K562 (cell line): ENCODE measurements around the gene ZNF500. TPM values are rescaled to one million over a fixed set of nuclear protein-coding genes. Genes with fewer than 3 reads are reported as not detected.

Source experiments
- FOXM1 ChIP-seq, 2 experiments: fragments of 450-650 bp in 1 of 2; sonication (generic) in 1 of 2; formaldehyde crosslinking in 1 of 2; IDR thresholded peaks; 2 replicates each; pipeline versions ENCODE4 v1.6.1 to v1.9.0; 2017 to 2022; ENCODE audit warnings: low read depth in 2 of 2, mild to moderate bottlenecking in 2 of 2, missing genetic modification reagents in 1 of 2, moderate library complexity in 1 of 2
- HNRNPK ChIP-seq: fragments of 200-400 bp; formaldehyde crosslinking; IDR thresholded peaks from one replicate; pipeline ENCODE4 v1.6.1; 2018; ENCODE audit warnings: mild to moderate bottlenecking, low read depth, low read length; ENCODE audit not compliant: poor library complexity, severe bottlenecking
- HSF4 ChIP-seq: fragments of 250-450 bp; sonication (Bioruptor Pico); IDR thresholded peaks from 2 replicates; pipeline ENCODE4 v2.1.2; 2022; ENCODE audit warnings: mild to moderate bottlenecking, moderate library complexity, borderline replicate concordance
- MBD2 ChIP-seq: sonication (generic); IDR thresholded peaks from 2 replicates; pipeline ENCODE4 v1.6.1; 2016; ENCODE audit warnings: low read depth, borderline replicate concordance
- MCM3 ChIP-seq: fragments of 450-650 bp; IDR thresholded peaks from 2 replicates; pipeline ENCODE4 v1.6.1; 2016
- MEIS2 ChIP-seq: fragments of 450-650 bp; IDR thresholded peaks from 2 replicates; pipeline ENCODE4 v1.6.1; 2014; ENCODE audit warnings: mild to moderate bottlenecking; ENCODE audit not compliant: partially characterized antibody
- MIER1 ChIP-seq: fragments of 450-650 bp; IDR thresholded peaks from 2 replicates; pipeline ENCODE4 v1.6.1; 2016; ENCODE audit warnings: antibody characterized with exemption, mild to moderate bottlenecking, low read depth
- NFIX ChIP-seq: fragments of 250-450 bp; sonication (Bioruptor Pico); IDR thresholded peaks from 2 replicates; pipeline ENCODE4 v1.4.0; 2020; ENCODE audit warnings: low read depth, mild to moderate bottlenecking, moderate library complexity
- POLR2H ChIP-seq: IDR thresholded peaks from 2 replicates; pipeline ENCODE4 v1.6.1; 2016; ENCODE audit warnings: missing genetic modification characterization, low read depth, mild to moderate bottlenecking, control low read depth, missing compliant biosample characterization, moderate library complexity
- SIN3B ChIP-seq: fragments of 450-650 bp; IDR thresholded peaks from 2 replicates; pipeline ENCODE4 v1.6.1; 2017; ENCODE audit warnings: low read depth, mild to moderate bottlenecking, moderate library complexity
- TAL1 ChIP-seq: fragments of 450-650 bp; IDR thresholded peaks from 2 replicates; pipeline ENCODE4 v1.6.1; 2016; ENCODE audit warnings: mild to moderate bottlenecking
- TRIM28 ChIP-seq: fragments of 450-650 bp; IDR thresholded peaks from 2 replicates; pipeline ENCODE4 v1.6.1; 2017
- ZNF589 ChIP-seq: fragments of 200-800 bp; sonication (Bioruptor generic); IDR thresholded peaks from 2 replicates; pipeline ENCODE4 v1.6.1; 2016; ENCODE audit warnings: low read depth, missing genetic modification characterization, missing compliant biosample characterization
- ZNF76 ChIP-seq: fragments of 250-450 bp; sonication (Bioruptor Pico); IDR thresholded peaks from 2 replicates; pipeline ENCODE4 v1.4.0; 2020; ENCODE audit warnings: mild to moderate bottlenecking, moderate library complexity, borderline replicate concordance
- ZNF780A ChIP-seq: fragments of 250-450 bp; sonication (Bioruptor Pico); IDR thresholded peaks from 2 replicates; pipeline ENCODE4 v1.5.0; 2021; ENCODE audit warnings: mild to moderate bottlenecking
- polyA plus RNA-seq, 8 experiments: library from polyadenylated mRNA; depleted of rRNA in 4 of 8; stranded (reverse) in 5 of 8; unstranded in 3 of 8; fragments of >200 nt; fragmentation: Nextera tagmentation in 2 of 8; fragmentation: Illumina TruSeq in 1 of 8; extraction: Ambion mirVana in 2 of 8; extraction: Trizol in 1 of 8; gene quantifications; 2 replicates each; pipeline versions ENCODE4 v1.2.1 to v1.2.3, GENCODE V29; 2011 to 2014; ENCODE audit warnings: inconsistent platforms in 1 of 8, missing spikeins in 1 of 8
- total RNA-seq, 7 experiments: library from RNA; depleted of rRNA in 6 of 7; stranded (reverse); fragments of >200 nt in 6 of 7; fragmentation: Illumina TruSeq in 2 of 7; extraction: Trizol in 2 of 7; gene quantifications; 2 replicates each; pipeline versions ENCODE4 v1.2.1 to v1.2.3, GENCODE V29; 2011 to 2021; ENCODE audit warnings: low replicate concordance in 1 of 7
- TF ChIP-seq, protein P1 (sequence below), 3 experiments: IDR thresholded peaks in 2 of 3; conservative IDR thresholded peaks in 1 of 3; 2 replicates each; pipeline ENCODE4 v1.5.1; 2011 to 2012; ENCODE audit warnings: low read length in 3 of 3, mild to moderate bottlenecking in 3 of 3, control low read depth in 2 of 3, improper control_type of control experiment in 1 of 3, inconsistent platforms in 1 of 3, low read depth in 1 of 3, mixed read lengths in 1 of 3, moderate library complexity in 1 of 3; ENCODE audit not compliant: insufficient read depth in 2 of 3
- TF ChIP-seq, protein P2 (sequence below): sonication (generic); formaldehyde crosslinking; IDR thresholded peaks from 2 replicates; pipeline ENCODE4 v1.9.0; 2022; ENCODE audit warnings: mild to moderate bottlenecking, missing genetic modification reagents
- TF ChIP-seq, protein P3 (sequence below): sonication (generic); formaldehyde crosslinking; IDR thresholded peaks from 2 replicates; pipeline ENCODE4 v1.8.0; 2022; ENCODE audit warnings: mild to moderate bottlenecking, missing genetic modification reagents, borderline replicate concordance
- TF ChIP-seq, protein P4 (sequence below): fragments of 150-350 bp; IDR thresholded peaks from 2 replicates; pipeline ENCODE4 v1.6.1; 2014; ENCODE audit warnings: low read depth, mild to moderate bottlenecking, low read length, borderline replicate concordance

ZNF500 gene
- total and polyA plus RNA-seq, 9 of the 15 experiments (the other 6 are each of a cell fraction or from before 2014, with no cell fraction given), result 0.80 to 20.8 (median 5.3) TPM

DNA sequence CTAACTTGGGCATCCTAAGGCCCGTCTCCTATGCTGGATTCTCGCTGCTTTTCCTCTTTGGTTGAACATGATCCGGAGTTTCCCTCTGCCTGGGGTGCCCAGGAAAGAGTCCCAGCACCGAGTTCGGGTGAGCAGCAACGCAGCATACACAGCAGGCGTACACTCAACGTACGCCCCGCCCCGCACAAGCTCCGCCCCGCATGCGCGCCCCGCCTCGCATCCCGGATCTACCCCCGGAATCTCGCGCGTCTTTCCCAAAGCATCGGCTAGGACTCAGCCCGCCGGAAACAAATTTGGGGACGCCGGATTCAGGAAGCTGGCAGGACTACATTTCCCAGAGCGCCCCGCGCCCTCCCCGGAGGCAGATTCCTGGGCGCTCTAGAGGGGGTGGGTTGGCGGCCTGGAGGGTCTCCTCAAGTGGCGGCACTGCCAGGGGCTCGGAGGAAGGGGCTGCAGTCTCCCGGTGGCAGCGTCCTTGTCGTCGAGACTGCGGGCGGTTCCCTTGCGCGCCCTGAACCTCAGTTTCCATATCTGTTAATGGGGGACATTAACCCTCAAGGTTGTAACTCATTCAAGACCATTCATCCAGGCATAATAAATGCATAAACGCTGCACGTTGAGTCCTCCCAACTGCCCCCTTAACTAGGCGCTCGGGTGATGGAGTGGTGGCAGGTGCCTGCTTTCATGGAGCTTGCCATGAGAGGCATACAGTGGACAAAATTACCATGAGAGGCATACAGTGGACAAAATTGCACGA, 1.8 kb upstream of the ZNF500 start (continued):
- TF ChIP-seq HNRNPK (no peak), MEIS2 (peak; percentile 58), ZNF76 (CRISPR knock-in tag) (no peak), TRIM28 (no peak), SIN3B (no peak), FOXM1 (IDR thresholded peaks at IDR 0.05; ENCODE audit: low read depth) (no peak), FOXM1 (CRISPR knock-in tag; IDR thresholded peaks at IDR 0.05; ENCODE audit: low read depth) (peak; percentile 68), MBD2 (0 out of 2 replicates have a peak, but pooled peaks have one; percentile 44), NFIX (CRISPR knock-in tag) (no peak), ZNF589 (CRISPR knock-in tag) (no peak), HSF4 (CRISPR knock-in tag) (no peak), MIER1 (no peak), POLR2H (tag) (no peak), ZNF780A (no peak), TAL1 (no peak), MCM3 (no peak)
- TF ChIP-seq, protein P1, sequence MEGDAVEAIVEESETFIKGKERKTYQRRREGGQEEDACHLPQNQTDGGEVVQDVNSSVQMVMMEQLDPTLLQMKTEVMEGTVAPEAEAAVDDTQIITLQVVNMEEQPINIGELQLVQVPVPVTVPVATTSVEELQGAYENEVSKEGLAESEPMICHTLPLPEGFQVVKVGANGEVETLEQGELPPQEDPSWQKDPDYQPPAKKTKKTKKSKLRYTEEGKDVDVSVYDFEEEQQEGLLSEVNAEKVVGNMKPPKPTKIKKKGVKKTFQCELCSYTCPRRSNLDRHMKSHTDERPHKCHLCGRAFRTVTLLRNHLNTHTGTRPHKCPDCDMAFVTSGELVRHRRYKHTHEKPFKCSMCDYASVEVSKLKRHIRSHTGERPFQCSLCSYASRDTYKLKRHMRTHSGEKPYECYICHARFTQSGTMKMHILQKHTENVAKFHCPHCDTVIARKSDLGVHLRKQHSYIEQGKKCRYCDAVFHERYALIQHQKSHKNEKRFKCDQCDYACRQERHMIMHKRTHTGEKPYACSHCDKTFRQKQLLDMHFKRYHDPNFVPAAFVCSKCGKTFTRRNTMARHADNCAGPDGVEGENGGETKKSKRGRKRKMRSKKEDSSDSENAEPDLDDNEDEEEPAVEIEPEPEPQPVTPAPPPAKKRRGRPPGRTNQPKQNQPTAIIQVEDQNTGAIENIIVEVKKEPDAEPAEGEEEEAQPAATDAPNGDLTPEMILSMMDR (IDR thresholded peaks at IDR 0.05 in 2 of 3, conservative IDR thresholded peaks at IDR 0.05 in 1 of 3; ENCODE audit: insufficient read depth in 2 of 3, low read depth in 1 of 3, low read length in 3 of 3), result no peak
- TF ChIP-seq, protein P2, sequence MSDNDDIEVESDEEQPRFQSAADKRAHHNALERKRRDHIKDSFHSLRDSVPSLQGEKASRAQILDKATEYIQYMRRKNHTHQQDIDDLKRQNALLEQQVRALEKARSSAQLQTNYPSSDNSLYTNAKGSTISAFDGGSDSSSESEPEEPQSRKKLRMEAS, result 0 out of 2 replicates have a peak, but pooled peaks have one; percentile 14
- TF ChIP-seq, protein P3, sequence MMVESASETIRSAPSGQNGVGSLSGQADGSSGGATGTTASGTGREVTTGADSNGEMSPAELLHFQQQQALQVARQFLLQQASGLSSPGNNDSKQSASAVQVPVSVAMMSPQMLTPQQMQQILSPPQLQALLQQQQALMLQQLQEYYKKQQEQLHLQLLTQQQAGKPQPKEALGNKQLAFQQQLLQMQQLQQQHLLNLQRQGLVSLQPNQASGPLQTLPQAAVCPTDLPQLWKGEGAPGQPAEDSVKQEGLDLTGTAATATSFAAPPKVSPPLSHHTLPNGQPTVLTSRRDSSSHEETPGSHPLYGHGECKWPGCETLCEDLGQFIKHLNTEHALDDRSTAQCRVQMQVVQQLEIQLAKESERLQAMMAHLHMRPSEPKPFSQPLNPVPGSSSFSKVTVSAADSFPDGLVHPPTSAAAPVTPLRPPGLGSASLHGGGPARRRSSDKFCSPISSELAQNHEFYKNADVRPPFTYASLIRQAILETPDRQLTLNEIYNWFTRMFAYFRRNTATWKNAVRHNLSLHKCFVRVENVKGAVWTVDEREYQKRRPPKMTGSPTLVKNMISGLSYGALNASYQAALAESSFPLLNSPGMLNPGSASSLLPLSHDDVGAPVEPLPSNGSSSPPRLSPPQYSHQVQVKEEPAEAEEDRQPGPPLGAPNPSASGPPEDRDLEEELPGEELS (CRISPR knock-in tag), result no peak
- TF ChIP-seq, protein P4, sequence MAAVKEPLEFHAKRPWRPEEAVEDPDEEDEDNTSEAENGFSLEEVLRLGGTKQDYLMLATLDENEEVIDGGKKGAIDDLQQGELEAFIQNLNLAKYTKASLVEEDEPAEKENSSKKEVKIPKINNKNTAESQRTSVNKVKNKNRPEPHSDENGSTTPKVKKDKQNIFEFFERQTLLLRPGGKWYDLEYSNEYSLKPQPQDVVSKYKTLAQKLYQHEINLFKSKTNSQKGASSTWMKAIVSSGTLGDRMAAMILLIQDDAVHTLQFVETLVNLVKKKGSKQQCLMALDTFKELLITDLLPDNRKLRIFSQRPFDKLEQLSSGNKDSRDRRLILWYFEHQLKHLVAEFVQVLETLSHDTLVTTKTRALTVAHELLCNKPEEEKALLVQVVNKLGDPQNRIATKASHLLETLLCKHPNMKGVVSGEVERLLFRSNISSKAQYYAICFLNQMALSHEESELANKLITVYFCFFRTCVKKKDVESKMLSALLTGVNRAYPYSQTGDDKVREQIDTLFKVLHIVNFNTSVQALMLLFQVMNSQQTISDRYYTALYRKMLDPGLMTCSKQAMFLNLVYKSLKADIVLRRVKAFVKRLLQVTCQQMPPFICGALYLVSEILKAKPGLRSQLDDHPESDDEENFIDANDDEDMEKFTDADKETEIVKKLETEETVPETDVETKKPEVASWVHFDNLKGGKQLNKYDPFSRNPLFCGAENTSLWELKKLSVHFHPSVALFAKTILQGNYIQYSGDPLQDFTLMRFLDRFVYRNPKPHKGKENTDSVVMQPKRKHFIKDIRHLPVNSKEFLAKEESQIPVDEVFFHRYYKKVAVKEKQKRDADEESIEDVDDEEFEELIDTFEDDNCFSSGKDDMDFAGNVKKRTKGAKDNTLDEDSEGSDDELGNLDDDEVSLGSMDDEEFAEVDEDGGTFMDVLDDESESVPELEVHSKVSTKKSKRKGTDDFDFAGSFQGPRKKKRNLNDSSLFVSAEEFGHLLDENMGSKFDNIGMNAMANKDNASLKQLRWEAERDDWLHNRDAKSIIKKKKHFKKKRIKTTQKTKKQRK, result no peak
